Fibroblast of lung (primary cell): Measurements from ENCODE around the gene TSHZ2. TPM values are rescaled to one million over a fixed set of nuclear protein-coding genes. Genes with fewer than 3 reads are reported as not detected.
A peak's percentile ranks its signal among the peaks of the same experiment; 100 is the strongest.

Experiments
- DNase-seq, 2 donors: peaks; one replicate each; pipeline versions ENCODE4 v3.0.0 to v3.0.0-alpha.2; 2010; ENCODE audit warnings: low read depth in 2 of 2
- H2AFZ ChIP-seq: 2 replicates; pipeline ENCODE4 v1.5.1; 2012; ENCODE audit warnings: low read length, control low read depth, inconsistent platforms
- H3K27ac ChIP-seq: 2 replicates; pipeline ENCODE4 v1.5.1; 2011; ENCODE audit warnings: low read length, control low read depth; ENCODE audit not compliant: insufficient read depth
- H3K27me3 ChIP-seq: 2 replicates; pipeline ENCODE4 v1.5.1; 2011; ENCODE audit warnings: mild to moderate bottlenecking, low read length; ENCODE audit not compliant: control insufficient read depth, insufficient read depth
- H3K36me3 ChIP-seq: 2 replicates; pipeline ENCODE4 v1.5.1; 2011; ENCODE audit warnings: low read length; ENCODE audit not compliant: control insufficient read depth, insufficient read depth
- H3K4me1 ChIP-seq: 2 replicates; pipeline ENCODE4 v1.5.1; 2011; ENCODE audit warnings: low read length; ENCODE audit not compliant: control insufficient read depth, insufficient read depth; ENCODE audit errors: extremely low read depth
- H3K4me2 ChIP-seq: 2 replicates; pipeline ENCODE4 v1.5.1; 2011; ENCODE audit warnings: low read length, control low read depth; ENCODE audit not compliant: insufficient read depth; ENCODE audit errors: extremely low read depth
- H3K4me3 ChIP-seq, 4 experiments: fragments of 200-600 bp in 1 of 4; sonication (generic) in 1 of 4; replicated peaks in 1 of 4; 2 replicates each; pipeline ENCODE4 v1.5.1; 2011 to 2016; ENCODE audit warnings: low read length in 4 of 4, low read depth in 3 of 4, mild to moderate bottlenecking in 3 of 4, control low read depth in 2 of 4, inconsistent platforms in 1 of 4, mixed read lengths in 1 of 4; ENCODE audit not compliant: insufficient read depth in 1 of 4; ENCODE audit errors: control extremely low read depth in 1 of 4
- H3K79me2 ChIP-seq: 2 replicates; pipeline ENCODE4 v1.5.1; 2012; ENCODE audit warnings: mild to moderate bottlenecking, low read length, inconsistent platforms; ENCODE audit not compliant: control insufficient read depth, insufficient read depth
- H3K9ac ChIP-seq: 2 replicates; pipeline ENCODE4 v1.5.1; 2011; ENCODE audit warnings: mild to moderate bottlenecking, low read length, control low read depth; ENCODE audit not compliant: insufficient read depth
- H3K9me3 ChIP-seq: 2 replicates; pipeline ENCODE4 v1.5.1; 2012; ENCODE audit warnings: low read depth, low read length; ENCODE audit not compliant: control insufficient read depth, insufficient read depth
- H4K20me1 ChIP-seq: 2 replicates; pipeline ENCODE4 v1.5.1; 2011; ENCODE audit warnings: low read length; ENCODE audit not compliant: control insufficient read depth, insufficient read depth; ENCODE audit errors: extremely low read depth
- EZH2 ChIP-seq: IDR thresholded peaks from 2 replicates; pipeline ENCODE4 v1.5.1; 2012; ENCODE audit warnings: low read length, control low read depth, mild to moderate bottlenecking; ENCODE audit errors: missing control alignments
- polyA plus RNA-seq, 2 donors: library from polyadenylated mRNA; depleted of rRNA in 1 of 2; stranded (reverse) in 1 of 2; unstranded in 1 of 2; fragments of >200 nt; gene quantifications; 2 replicates each; pipeline ENCODE4 v1.2.1, GENCODE V29; 2011 to 2012; ENCODE audit warnings: missing spikeins in 1 of 2
- total RNA-seq: library from RNA; depleted of rRNA; stranded (reverse); fragments of >200 nt; gene quantifications from 2 replicates; pipeline ENCODE4 v1.2.1, GENCODE V29; 2014
- TF ChIP-seq, protein P1 (sequence below), 2 donors: IDR thresholded peaks in 1 of 2; conservative IDR thresholded peaks in 1 of 2; 1 replicate in 1 of 2; 2 replicates in 1 of 2; pipeline ENCODE4 v1.5.1; 2011 to 2012; ENCODE audit warnings: low read length in 2 of 2, control low read depth in 1 of 2, inconsistent platforms in 1 of 2, low read depth in 1 of 2, mild to moderate bottlenecking in 1 of 2

TSHZ2 gene
- total and polyA plus RNA-seq, 2 donors (not counting 1 experiment from before 2014, with no cell fraction given), result 0.15 to 2.6 TPM

- no peak overlapping the region for H3K27ac ChIP-seq
These were observed 23.7 kb upstream of the TSHZ2 start for GRCh38 chr20:52948491-52948890.

GRCh38 chr20:52953020-52953419 lies 19.1 kb upstream of the TSHZ2 start:
- no peak for TF ChIP-seq EZH2
- TF ChIP-seq, protein P1, sequence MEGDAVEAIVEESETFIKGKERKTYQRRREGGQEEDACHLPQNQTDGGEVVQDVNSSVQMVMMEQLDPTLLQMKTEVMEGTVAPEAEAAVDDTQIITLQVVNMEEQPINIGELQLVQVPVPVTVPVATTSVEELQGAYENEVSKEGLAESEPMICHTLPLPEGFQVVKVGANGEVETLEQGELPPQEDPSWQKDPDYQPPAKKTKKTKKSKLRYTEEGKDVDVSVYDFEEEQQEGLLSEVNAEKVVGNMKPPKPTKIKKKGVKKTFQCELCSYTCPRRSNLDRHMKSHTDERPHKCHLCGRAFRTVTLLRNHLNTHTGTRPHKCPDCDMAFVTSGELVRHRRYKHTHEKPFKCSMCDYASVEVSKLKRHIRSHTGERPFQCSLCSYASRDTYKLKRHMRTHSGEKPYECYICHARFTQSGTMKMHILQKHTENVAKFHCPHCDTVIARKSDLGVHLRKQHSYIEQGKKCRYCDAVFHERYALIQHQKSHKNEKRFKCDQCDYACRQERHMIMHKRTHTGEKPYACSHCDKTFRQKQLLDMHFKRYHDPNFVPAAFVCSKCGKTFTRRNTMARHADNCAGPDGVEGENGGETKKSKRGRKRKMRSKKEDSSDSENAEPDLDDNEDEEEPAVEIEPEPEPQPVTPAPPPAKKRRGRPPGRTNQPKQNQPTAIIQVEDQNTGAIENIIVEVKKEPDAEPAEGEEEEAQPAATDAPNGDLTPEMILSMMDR (conservative IDR thresholded peaks at IDR 0.05 in 1 of 2, IDR thresholded peaks at IDR 0.05 in 1 of 2; ENCODE audit: low read depth in 1 of 2, low read length in 2 of 2), result no peak

More at GRCh38 chr20:52948491-52948890, 23.7 kb upstream of the TSHZ2 start:
- Histone ChIP-seq H3K36me3 (no peaks in the 10 kb centered on the region), H3K9ac (no peak overlapping the region), H4K20me1 (no peaks in the 10 kb centered on the region), H3K4me1 (no peaks in the 10 kb centered on the region), H3K9me3 (no peaks in the 10 kb centered on the region), H2AFZ (no peak overlapping the region), H3K79me2 (no peaks in the 10 kb centered on the region), H3K4me3 (no peak overlapping the region), H3K4me2 (no peak overlapping the region), H3K27me3 (no peaks in the 10 kb centered on the region)
- TF ChIP-seq, protein P1 (conservative IDR thresholded peaks at IDR 0.05 in 1 of 2, IDR thresholded peaks at IDR 0.05 in 1 of 2; ENCODE audit: low read depth in 1 of 2, low read length in 2 of 2), result no peak
- TF ChIP-seq EZH2, result no peak
- peak in 1 of 2 donors; percentile 34 for DNase-seq

GRCh38 chr20:52954849-52955248 lies 17.3 kb upstream of the TSHZ2 start:
- DNase-seq, result no peak
- no peaks in the 10 kb centered on the region for H3K4me1 ChIP-seq
- TF ChIP-seq, protein P1 (conservative IDR thresholded peaks at IDR 0.05 in 1 of 2, IDR thresholded peaks at IDR 0.05 in 1 of 2; ENCODE audit: low read depth in 1 of 2, low read length in 2 of 2), result no peak
- no peak for TF ChIP-seq EZH2
- no peak overlapping the region for H3K9ac ChIP-seq
- H3K27ac ChIP-seq, result no peak overlapping the region
- no peaks in the 10 kb centered on the region for H3K27me3 ChIP-seq
- no peak overlapping the region for H3K4me2 ChIP-seq
- no peaks in the 10 kb centered on the region for H3K9me3 ChIP-seq
- no peak overlapping the region for H3K4me3 ChIP-seq
- H3K79me2 ChIP-seq, result no peaks in the 10 kb centered on the region
- no peaks in the 10 kb centered on the region for H3K36me3 ChIP-seq
- H2AFZ ChIP-seq, result no peak overlapping the region
- H4K20me1 ChIP-seq, result no peaks in the 10 kb centered on the region

More at GRCh38 chr20:52953020-52953419, 19.1 kb upstream of the TSHZ2 start:
- Histone ChIP-seq H3K27me3 (no peaks in the 10 kb centered on the region), H3K4me3 (no peak overlapping the region), H2AFZ (no peak overlapping the region), H3K9ac (no peak overlapping the region), H3K4me2 (no peak overlapping the region), H4K20me1 (no peaks in the 10 kb centered on the region), H3K36me3 (no peaks in the 10 kb centered on the region), H3K9me3 (no peaks in the 10 kb centered on the region), H3K4me1 (no peaks in the 10 kb centered on the region), H3K79me2 (no peaks in the 10 kb centered on the region), H3K27ac (no peak overlapping the region)
- DNase-seq, result peak; percentile 61 to 63
